Islet precursor cell (in vitro differentiated cells): ENCODE data around the gene SYT8.

Source experiments
- DNase-seq: peaks from one replicate; pipeline ENCODE4 v3.0.0-alpha.2; 2018

Gene SYT8

GRCh38 chr11:1847006-1847735, 12.4 kb downstream of the SYT8 start:
- no peak for DNase-seq

- DNase-seq = no peak
These were observed 13.3 kb downstream of the SYT8 start for GRCh38 chr11:1847926-1848639.

- DNase-seq = no peak
These were observed 14.0 kb downstream of the SYT8 start for GRCh38 chr11:1848640-1849430.

- no peak for DNase-seq
These were observed 16.8 kb downstream of the SYT8 start for GRCh38 chr11:1851468-1852180.

GRCh38 chr11:1852271-1852876, 17.6 kb downstream of the SYT8 start:
- no peak for DNase-seq

GRCh38 chr11:1852877-1853276, 18.1 kb downstream of the SYT8 start, which contains the start of gene LSP1:
LSP1 (plus strand) TSS chr11:1853084; CDS start chr11:1853145, 61 bp downstream.
- DNase-seq = no peak

- no peak for DNase-seq
These were observed 18.8 kb downstream of the SYT8 start for GRCh38 chr11:1853376-1854131.

- DNase-seq = no peak
These were observed 19.6 kb downstream of the SYT8 start for GRCh38 chr11:1854132-1854948.

- no peak for DNase-seq
These were observed 20.4 kb downstream of the SYT8 start for GRCh38 chr11:1854949-1855885.

GRCh38 chr11:1855886-1856265, 21.1 kb downstream of the SYT8 start:
- DNase-seq = no peak

- no peak for DNase-seq
These were observed 21.7 kb downstream of the SYT8 start for GRCh38 chr11:1856306-1857005.

GRCh38 chr11:1857064-1857463, 22.3 kb downstream of the SYT8 start:
- DNase-seq = no peak

- no peak for DNase-seq
These were observed 23.4 kb downstream of the SYT8 start for GRCh38 chr11:1858154-1858553.

- DNase-seq = no peak
These were observed 23.8 kb downstream of the SYT8 start for GRCh38 chr11:1858576-1858975.

GRCh38 chr11:1859004-1859403, 24.2 kb downstream of the SYT8 start:
- no peak for DNase-seq

- no peak for DNase-seq
These were observed 25.3 kb downstream of the SYT8 start for GRCh38 chr11:1860108-1860507.

- no peak for DNase-seq
These were observed 26.9 kb downstream of the SYT8 start for GRCh38 chr11:1861435-1862411.
